Esophagus (tissue), 2 donors: ENCODE data around the gene LSM6. TPM values are rescaled to one million over a fixed set of nuclear protein-coding genes. Genes with fewer than 3 reads are reported as not detected.

Experiments used
- H3K27ac ChIP-seq, 2 donors: one replicate each; pipeline ENCODE4 v1.5.1; 2013; ENCODE audit warnings: low read depth in 2 of 2, mild to moderate bottlenecking in 2 of 2, inconsistent platforms in 1 of 2, low read length in 1 of 2, moderate library complexity in 1 of 2
- H3K27me3 ChIP-seq, 2 donors: one replicate each; pipeline ENCODE4 v1.6.1; 2013; ENCODE audit warnings: low read length in 2 of 2, control low read depth in 1 of 2, mild to moderate bottlenecking in 1 of 2; ENCODE audit not compliant: insufficient read depth in 2 of 2, control insufficient read depth in 1 of 2
- H3K36me3 ChIP-seq, 2 donors: one replicate each; pipeline ENCODE4 v1.6.1; 2013; ENCODE audit warnings: low read length in 1 of 2; ENCODE audit not compliant: control insufficient read depth in 2 of 2, insufficient read depth in 2 of 2
- H3K4me1 ChIP-seq, 2 donors: one replicate each; pipeline ENCODE4 v1.6.1; 2013; ENCODE audit warnings: low read length in 1 of 2; ENCODE audit not compliant: control insufficient read depth in 2 of 2, insufficient read depth in 2 of 2
- H3K4me3 ChIP-seq, 2 donors: one replicate each; pipeline ENCODE4 v1.5.1; 2013; ENCODE audit warnings: low read length in 2 of 2, mild to moderate bottlenecking in 2 of 2, low read depth in 1 of 2, moderate library complexity in 1 of 2
- H3K9me3 ChIP-seq, 2 donors: one replicate each; pipeline ENCODE4 v1.6.1; 2013; ENCODE audit warnings: mild to moderate bottlenecking in 2 of 2, low read depth in 1 of 2, low read length in 1 of 2, moderate library complexity in 1 of 2; ENCODE audit not compliant: control insufficient read depth in 2 of 2, insufficient read depth in 1 of 2
- WGBS, 2 donors: extraction: QIAGEN DNeasy Blood & Tissue Kit; methylation state at CpG; one replicate each; pipeline ENCODE4 v1.1.7; 2013; 5-methylcytosine and 5-hydroxymethylcytosine counted together
- polyA plus RNA-seq, 2 donors: library from polyadenylated mRNA; stranded (reverse); fragments of 200-250 nt; gene quantifications; one replicate each; pipeline ENCODE4 v1.2.3, GENCODE V29; 2013
- donor health status: healthy with polysubstance abuse.
- donor health status: Bipolar disorder and iron deficiency.

Gene LSM6
- polyA plus RNA-seq, 2 donors = 11.6 to 35.4 TPM

- WGBS, 2 donors = 71 to 72% methylated on average over 3 of the region's 3 CpGs
- H3K4me1 ChIP-seq = no peaks in the 10 kb centered on the region
- no peaks in the 10 kb centered on the region for H3K36me3 ChIP-seq
- H3K9me3 ChIP-seq = no peaks in the 10 kb centered on the region
- H3K4me3 ChIP-seq = no peak overlapping the region
- H3K27ac ChIP-seq = no peak overlapping the region
- no peaks in the 10 kb centered on the region for H3K27me3 ChIP-seq
These were observed 20.3 kb upstream of the LSM6 start for GRCh38 chr4:146155152-146155724.

GRCh38 chr4:146158036-146158745 is 17.3 kb upstream of the LSM6 start:
- no peaks in the 10 kb centered on the region for H3K27me3 ChIP-seq
- 85 to 88% methylated on average over 5 of the region's 5 CpGs for WGBS, 2 donors

GRCh38 chr4:146159384-146160058 is 16.0 kb upstream of the LSM6 start:
- Histone ChIP-seq H3K27me3 (no peaks in the 10 kb centered on the region), H3K4me3 (no peak overlapping the region), H3K4me1 (no peaks in the 10 kb centered on the region), H3K27ac (no peak overlapping the region), H3K36me3 (no peaks in the 10 kb centered on the region), H3K9me3 (no peaks in the 10 kb centered on the region)
- WGBS, 2 donors = 71 to 72% methylated on average over 4 of the region's 4 CpGs

More at GRCh38 chr4:146158036-146158745, 17.3 kb upstream of the LSM6 start:
- Histone ChIP-seq H3K27ac (no peak overlapping the region), H3K4me1 (no peaks in the 10 kb centered on the region), H3K36me3 (no peaks in the 10 kb centered on the region), H3K9me3 (no peaks in the 10 kb centered on the region), H3K4me3 (no peak overlapping the region)

GRCh38 chr4:146161243-146161642 is 14.3 kb upstream of the LSM6 start:
- Histone ChIP-seq H3K4me3 (no peak overlapping the region), H3K27me3 (no peaks in the 10 kb centered on the region), H3K27ac (no peak overlapping the region), H3K36me3 (no peaks in the 10 kb centered on the region), H3K4me1 (no peaks in the 10 kb centered on the region), H3K9me3 (no peaks in the 10 kb centered on the region)

- no peak overlapping the region for H3K27ac ChIP-seq
- no peaks in the 10 kb centered on the region for H3K27me3 ChIP-seq
- no peaks in the 10 kb centered on the region for H3K9me3 ChIP-seq
- 58 to 77% methylated on average over 1 of the region's 1 CpG for WGBS, 2 donors
- H3K36me3 ChIP-seq = no peaks in the 10 kb centered on the region
- H3K4me3 ChIP-seq = no peak overlapping the region
- no peaks in the 10 kb centered on the region for H3K4me1 ChIP-seq
These were observed 10.3 kb upstream of the LSM6 start for GRCh38 chr4:146165221-146165620.

- Histone ChIP-seq H3K36me3 (no peaks in the 10 kb centered on the region), H3K27ac (no peak overlapping the region), H3K9me3 (no peaks in the 10 kb centered on the region), H3K4me3 (no peak overlapping the region), H3K4me1 (no peaks in the 10 kb centered on the region), H3K27me3 (no peaks in the 10 kb centered on the region)
These were observed 9.7 kb upstream of the LSM6 start for GRCh38 chr4:146165840-146166239.

GRCh38 chr4:146170149-146170548 is 5.4 kb upstream of the LSM6 start:
- Histone ChIP-seq H3K27me3 (no peaks in the 10 kb centered on the region), H3K4me3 (no peak overlapping the region), H3K4me1 (no peaks in the 10 kb centered on the region), H3K9me3 (no peaks in the 10 kb centered on the region), H3K36me3 (no peaks in the 10 kb centered on the region), H3K27ac (no peak overlapping the region)
- 67 to 73% methylated on average over 3 of the region's 3 CpGs for WGBS, 2 donors

GRCh38 chr4:146176891-146177290 is 1.4 kb downstream of the LSM6 start:
- no peak overlapping the region for H3K27ac ChIP-seq
- H3K4me3 ChIP-seq = peak overlapping the region in 1 of 2 donors; percentile 86
- H3K27me3 ChIP-seq = no peaks in the 10 kb centered on the region
- peaks cover 3% of the 10 kb centered on the region in 2 donors for H3K4me1 ChIP-seq
- H3K9me3 ChIP-seq = no peaks in the 10 kb centered on the region
- 57 to 59% methylated on average over 2 of the region's 2 CpGs for WGBS, 2 donors
- peaks cover 0 to 2% of the 10 kb centered on the region in 2 donors for H3K36me3 ChIP-seq

GRCh38 chr4:146178126-146178525 is 2.6 kb downstream of the LSM6 start:
- WGBS, 2 donors = 84 to 88% methylated on average over 8 of the region's 8 CpGs
- Histone ChIP-seq H3K36me3 (peaks cover 0 to 2% of the 10 kb centered on the region in 2 donors), H3K27me3 (no peaks in the 10 kb centered on the region), H3K9me3 (no peaks in the 10 kb centered on the region), H3K4me3 (no peak overlapping the region), H3K27ac (no peak overlapping the region), H3K4me1 (peaks cover 3% of the 10 kb centered on the region in 2 donors)
